ENCODE results near the gene UBE2L3.
"Not testable (repeated sequence)": the region's sequence is repeated elsewhere in the genome, so short reads cannot be mapped to it uniquely, and the experiment has no call there.

UBE2L3 gene

GRCh38 chr22:21628386-21629254 lies 61.1 kb downstream of the UBE2L3 start:
- no peak for DNase-seq (ENCODE audit: low read depth)

- peak; percentile 77 for DNase-seq (ENCODE audit: low read depth)
These were observed 62.0 kb downstream of the UBE2L3 start, which contains the start of gene YDJC for GRCh38 chr22:21629255-21630149. Gene YDJC, minus strand, starts transcription at chr22:21630022. Its CDS starts 8 bp downstream, at chr22:21630014.

- no peak for DNase-seq (ENCODE audit: low read depth)
These were observed 63.5 kb downstream of the UBE2L3 start for GRCh38 chr22:21631025-21631424.

GRCh38 chr22:21632237-21632895 lies 64.9 kb downstream of the UBE2L3 start, which contains the start of gene CCDC116:
Gene CCDC116, plus strand, starts transcription at chr22:21632760. Its CDS starts 422 bp downstream, at chr22:21633182.
- DNase-seq (ENCODE audit: low read depth) = no peak

GRCh38 chr22:21632931-21633330 lies 65.4 kb downstream of the UBE2L3 start:
- no peak for DNase-seq (ENCODE audit: low read depth)

GRCh38 chr22:21633481-21633880 lies 66.0 kb downstream of the UBE2L3 start:
- no peak for DNase-seq (ENCODE audit: low read depth)

- DNase-seq (ENCODE audit: low read depth) = no peak
These were observed 66.6 kb downstream of the UBE2L3 start for GRCh38 chr22:21634081-21634480.

- no peak for DNase-seq (ENCODE audit: low read depth)
These were observed 67.3 kb downstream of the UBE2L3 start for GRCh38 chr22:21634844-21635243.

GRCh38 chr22:21635771-21636510 lies 68.4 kb downstream of the UBE2L3 start:
- DNase-seq (ENCODE audit: low read depth) = no peak

- DNase-seq (ENCODE audit: low read depth) = no peak
These were observed 69.2 kb downstream of the UBE2L3 start for GRCh38 chr22:21636629-21637218.

GRCh38 chr22:21637450-21637849 lies 69.9 kb downstream of the UBE2L3 start:
- DNase-seq (ENCODE audit: low read depth) = not testable (repeated sequence)

GRCh38 chr22:21639359-21639758 lies 71.8 kb downstream of the UBE2L3 start:
- DNase-seq (ENCODE audit: low read depth) = no peak

- DNase-seq (ENCODE audit: low read depth) = no peak
These were observed 73.3 kb downstream of the UBE2L3 start for GRCh38 chr22:21640810-21641209.

GRCh38 chr22:21641417-21641788 lies 73.9 kb downstream of the UBE2L3 start:
- no peak for DNase-seq (ENCODE audit: low read depth)

GRCh38 chr22:21641789-21642583 lies 74.5 kb downstream of the UBE2L3 start, which contains the start of gene SDF2L1:
Gene SDF2L1, plus strand, starts transcription at chr22:21642302. Its CDS starts 35 bp downstream, at chr22:21642337.
- DNase-seq (ENCODE audit: low read depth) = peak; percentile 98

GRCh38 chr22:21642584-21643448 lies 75.3 kb downstream of the UBE2L3 start:
- DNase-seq (ENCODE audit: low read depth) = no peak

GRCh38 chr22:21643533-21644357 lies 76.2 kb downstream of the UBE2L3 start:
- no peak for DNase-seq (ENCODE audit: low read depth)

- not testable (repeated sequence) for DNase-seq (ENCODE audit: low read depth)
These were observed 78.0 kb downstream of the UBE2L3 start for GRCh38 chr22:21645513-21645912.
